HepG2 (cell line): ENCODE measurements around the gene SYPL2. TPM values are rescaled to one million over a fixed set of nuclear protein-coding genes. Genes with fewer than 3 reads are reported as not detected.

ENCODE experiments used
- ARID4A ChIP-seq: sonication (generic); formaldehyde crosslinking; IDR thresholded peaks from 2 replicates; pipeline ENCODE4 v1.5.0; 2020; ENCODE audit warnings: mild to moderate bottlenecking, missing genetic modification reagents, borderline replicate concordance
- GABPB1 ChIP-seq: IDR thresholded peaks from 2 replicates; pipeline ENCODE4 v1.6.1; 2016; ENCODE audit warnings: mild to moderate bottlenecking, missing genetic modification reagents, moderate library complexity, missing compliant biosample characterization
- HCFC1 ChIP-seq: fragments of 150-350 bp; IDR thresholded peaks from 2 replicates; pipeline ENCODE4 v1.6.1; 2014; ENCODE audit warnings: low read depth, low read length
- IRX3 ChIP-seq: sonication (generic); formaldehyde crosslinking; IDR thresholded peaks from 2 replicates; pipeline ENCODE4 v1.8.1; 2023; ENCODE audit warnings: mild to moderate bottlenecking, low read depth, missing genetic modification reagents, borderline replicate concordance
- KLF6 ChIP-seq: IDR thresholded peaks from 2 replicates; pipeline ENCODE4 v1.8.0; 2016; ENCODE audit warnings: missing biosample characterization, missing genetic modification reagents
- MED13 ChIP-seq: sonication (generic); formaldehyde crosslinking; IDR thresholded peaks from 2 replicates; pipeline ENCODE4 v1.5.0; 2020; ENCODE audit warnings: missing genetic modification reagents
- SAFB2 ChIP-seq: sonication (generic); formaldehyde crosslinking; IDR thresholded peaks from 2 replicates; pipeline ENCODE4 v1.5.1; 2020; ENCODE audit warnings: missing genetic modification reagents, low read depth, mild to moderate bottlenecking, borderline replicate concordance
- TBX2 ChIP-seq: sonication (generic); formaldehyde crosslinking; IDR thresholded peaks from 2 replicates; pipeline ENCODE4 v1.5.0; 2020; ENCODE audit warnings: missing genetic modification reagents, mild to moderate bottlenecking, borderline replicate concordance
- TRIM22 ChIP-seq: fragments of 450-650 bp; IDR thresholded peaks from 2 replicates; pipeline ENCODE4 v1.6.1; 2017
- ZBTB33 ChIP-seq: sonication (generic); formaldehyde crosslinking; IDR thresholded peaks from 2 replicates; pipeline ENCODE4 v1.4.0; 2020; ENCODE audit warnings: missing genetic modification reagents
- ZBTB8A ChIP-seq: sonication (generic); formaldehyde crosslinking; IDR thresholded peaks from 2 replicates; pipeline ENCODE4 v1.4.0; 2020; ENCODE audit warnings: mild to moderate bottlenecking, low read depth, missing genetic modification reagents, borderline replicate concordance
- ZFP90 ChIP-seq: sonication (generic); formaldehyde crosslinking; IDR thresholded peaks from 2 replicates; pipeline ENCODE4 v1.8.0; 2022; ENCODE audit warnings: missing genetic modification reagents, mild to moderate bottlenecking, inconsistent platforms, borderline replicate concordance
- ZNF326 ChIP-seq: sonication (generic); formaldehyde crosslinking; IDR thresholded peaks from 2 replicates; pipeline ENCODE4 v1.4.0; 2020; ENCODE audit warnings: missing genetic modification reagents, borderline replicate concordance
- ZNF460 ChIP-seq: sonication (generic); formaldehyde crosslinking; IDR thresholded peaks from 2 replicates; pipeline ENCODE4 v1.5.1; 2020; ENCODE audit warnings: missing genetic modification reagents, mild to moderate bottlenecking, borderline replicate concordance
- ZNF710 ChIP-seq: sonication (generic); formaldehyde crosslinking; IDR thresholded peaks from 2 replicates; pipeline ENCODE4 v1.5.0; 2020; ENCODE audit warnings: mild to moderate bottlenecking, missing genetic modification reagents, borderline replicate concordance
- ZNF784 ChIP-seq: sonication (generic); formaldehyde crosslinking; IDR thresholded peaks from 2 replicates; pipeline ENCODE4 v1.5.1; 2020; ENCODE audit warnings: missing genetic modification reagents, mild to moderate bottlenecking, borderline replicate concordance
- ZNF841 ChIP-seq: sonication (generic); formaldehyde crosslinking; IDR thresholded peaks from 2 replicates; pipeline ENCODE4 v1.8.1; 2023; ENCODE audit warnings: missing genetic modification reagents, borderline replicate concordance
- polyA plus RNA-seq, 8 experiments: library from polyadenylated mRNA; depleted of rRNA in 3 of 8; stranded (reverse) in 7 of 8; unstranded in 1 of 8; fragments of >200 nt; fragmentation: Illumina TruSeq in 4 of 8; extraction: Trizol in 4 of 8; gene quantifications; 2 replicates each; pipeline versions ENCODE4 v1.2.1 to v1.2.3, GENCODE V29; 2011 to 2016; ENCODE audit warnings: low read depth in 4 of 8, missing spikeins in 1 of 8, mixed read lengths in 1 of 8; ENCODE audit not compliant: insufficient read depth in 1 of 8
- total RNA-seq, 5 experiments: library from RNA; depleted of rRNA; stranded (reverse); fragments of >200 nt; fragmentation: Illumina TruSeq; extraction: Trizol; gene quantifications; 2 replicates each; pipeline ENCODE4 v1.2.3, GENCODE V29; 2016; ENCODE audit warnings: low read depth in 1 of 5

SYPL2 gene
- total and polyA plus RNA-seq, 2 of the 13 experiments (the other 11 are each of a cell fraction or from before 2014, with no cell fraction given), result 0.17 to 0.24 TPM

GRCh38 chr1:109483672-109484518 lies 17.5 kb downstream of the SYPL2 start, which contains the start of gene ATXN7L2 (continued):
- no peak for TF ChIP-seq ZNF326
- TF ChIP-seq TRIM22, result no peak
- no peak for TF ChIP-seq ZNF460 (CRISPR knock-in tag)
- TF ChIP-seq ZNF841 (CRISPR knock-in tag), result 0 out of 2 replicates have a peak, but pooled peaks have one; percentile 43
- TF ChIP-seq ZBTB8A (CRISPR knock-in tag), result 0 out of 2 replicates have a peak, but pooled peaks have one; percentile 26
- TF ChIP-seq TBX2 (CRISPR knock-in tag), result peak; percentile 47; the same call in 1 of the 2 replicates
- no peak; the same call in 1 of the 2 replicates for TF ChIP-seq SAFB2
- TF ChIP-seq KLF6 (CRISPR knock-in tag), result peak; percentile 44; the same call in 1 of the 2 replicates
- peak; percentile 81 for TF ChIP-seq GABPB1 (CRISPR knock-in tag)
- TF ChIP-seq IRX3 (CRISPR knock-in tag), result no peak
- TF ChIP-seq ZNF710, result 0 out of 2 replicates have a peak, but pooled peaks have one; percentile 22
- peak; percentile 76; the same call in 1 of the 2 replicates for TF ChIP-seq ARID4A (CRISPR knock-in tag)
- no peak for TF ChIP-seq ZBTB33 (CRISPR knock-in tag)
- no peak for TF ChIP-seq ZFP90
- no peak for TF ChIP-seq ZNF784
- peak; percentile 70 for TF ChIP-seq HCFC1
- peak; percentile 42; the same call in 1 of the 2 replicates for TF ChIP-seq MED13 (CRISPR knock-in tag)
